A549 (cell line): ENCODE results near the gene CAMTA1. TPM values are rescaled to one million over a fixed set of nuclear protein-coding genes. Genes with fewer than 3 reads are reported as not detected.

Experiments used
- ATAC-seq, 2 experiments: fragments of 200-7000 bp in 1 of 2; fragments of >200 bp in 1 of 2; cut with Nextera tagmentation in 1 of 2; cut with Tn5 transposase in 1 of 2; 3 replicates each; pipeline versions ENCODE4 v1.8.0 to v1.9.1; 2018 to 2020; ENCODE audit warnings: mild to moderate bottlenecking in 1 of 2, moderate library complexity in 1 of 2
- CTCF ChIA-PET: fragments of 300-600 bp; sonication (Branson Sonifier 250); formaldehyde crosslinking; extraction: SDS; loops from one replicate; lab custom pipeline; 2021; ENCODE audit warnings: antibody characterized with exemption, inconsistent platforms; lab: Yijun Ruan, JAX
- POLR2A ChIA-PET: fragments of 350-600 bp; formaldehyde crosslinking; extraction: SDS; loops from one replicate; lab custom pipeline; 2021; ENCODE audit warnings: antibody characterized with exemption, inconsistent platforms; lab: Yijun Ruan, JAX
- DNase-seq, 2 experiments: peaks; one replicate each; pipeline versions ENCODE4 v3.0.0 to v3.0.0-alpha.2; 2011 to 2016; ENCODE audit warnings: low read depth in 1 of 2, low spot score in 1 of 2
- FAIRE-seq: peaks from 2 replicates; lab custom pipeline; 2011; peaks lifted over from hg19 to GRCh38; lab: Jason Lieb, UNC
- H3K27ac ChIP-seq, 2 experiments: fragments of >200 bp; sonication (Bioruptor Twin); formaldehyde crosslinking; 3 replicates each; pipeline ENCODE4 v1.5.1; 2016 to 2017
- H3K4me1 ChIP-seq: fragments of >200 bp; sonication (Bioruptor Twin); formaldehyde crosslinking; 3 replicates; pipeline ENCODE4 v1.6.1; 2016
- H3K4me2 ChIP-seq: fragments of >200 bp; sonication (Bioruptor Twin); formaldehyde crosslinking; 3 replicates; pipeline ENCODE4 v1.6.1; 2016
- H3K4me3 ChIP-seq: fragments of >200 bp; sonication (Bioruptor Twin); formaldehyde crosslinking; 3 replicates; pipeline ENCODE4 v1.5.1; 2016
- H3K9me3 ChIP-seq: fragments of >200 bp; sonication (Bioruptor Twin); formaldehyde crosslinking; 3 replicates; pipeline ENCODE4 v1.6.1; 2016
- CEBPB ChIP-seq, 2 experiments: fragments of >200 bp in 1 of 2; sonication (Bioruptor Twin) in 1 of 2; formaldehyde crosslinking in 1 of 2; IDR thresholded peaks; 2 replicates each; pipeline ENCODE4 v1.6.1; 2012 to 2016
- EHMT2 ChIP-seq: fragments of 200-600 bp; sonication (generic); IDR thresholded peaks from 2 replicates; pipeline ENCODE4 v1.6.1; 2016; ENCODE audit warnings: antibody characterized with exemption, low read depth, mild to moderate bottlenecking, moderate library complexity
- HDAC2 ChIP-seq: fragments of 200-600 bp; sonication (generic); IDR thresholded peaks from 2 replicates; pipeline ENCODE4 v1.6.1; 2016
- HOXB13 ChIP-seq: fragments of 250-450 bp; sonication (Bioruptor Pico); IDR thresholded peaks from 2 replicates; pipeline ENCODE4 v1.5.0; 2020; ENCODE audit warnings: low read depth, mild to moderate bottlenecking, moderate library complexity
- NFE2L2 ChIP-seq: fragments of 150-350 bp; conservative IDR thresholded peaks from 2 replicates; pipeline ENCODE4 v1.6.1; 2014; ENCODE audit warnings: low read length
- NR3C1 ChIP-seq: fragments of >200 bp; sonication (Bioruptor Twin); formaldehyde crosslinking; IDR thresholded peaks from 3 replicates; pipeline ENCODE4 v1.6.1; 2017
- PHF8 ChIP-seq: fragments of 200-600 bp; sonication (generic); IDR thresholded peaks from 2 replicates; pipeline ENCODE4 v1.6.1; 2016; ENCODE audit warnings: low read depth, mild to moderate bottlenecking, antibody characterized with exemption, moderate library complexity, borderline replicate concordance
- POLR2A ChIP-seq: IDR thresholded peaks from 2 replicates; pipeline ENCODE4 v1.6.1; 2012; ENCODE audit warnings: mild to moderate bottlenecking, low read length
- RCOR1 ChIP-seq: fragments of 150-350 bp; IDR thresholded peaks from 2 replicates; pipeline ENCODE4 v1.6.1; 2014; ENCODE audit warnings: antibody characterized with exemption, low read length, low read depth
- RFX5 ChIP-seq: fragments of 450-650 bp; IDR thresholded peaks from 2 replicates; pipeline ENCODE4 v1.7.1; 2014; ENCODE audit warnings: antibody characterized with exemption, mild to moderate bottlenecking, moderate library complexity
- ZC3H11A ChIP-seq: fragments of 450-650 bp; IDR thresholded peaks from 2 replicates; pipeline ENCODE4 v1.6.1; 2014; ENCODE audit warnings: antibody characterized with exemption, mild to moderate bottlenecking
- WGBS: methylation state at CpG from one replicate; pipeline ENCODE4 v1.1.6; 2017; ENCODE audit errors: missing lambda C conversion rate; 5-methylcytosine and 5-hydroxymethylcytosine counted together
- polyA plus RNA-seq, 4 experiments: library from polyadenylated mRNA; depleted of rRNA in 3 of 4; stranded (reverse); fragments of >200 nt; fragmentation: RNase III in 1 of 4; extraction: RNeasy Plus Mini Kit Qiagen cat#74134 plus additional on column Dnase treatment in 1 of 4; gene quantifications; 2 replicates in 3 of 4; 3 replicates in 1 of 4; pipeline ENCODE4 v1.2.3, GENCODE V29; 2011 to 2017
- TF ChIP-seq, protein P1 (sequence below): fragments of 450-650 bp; IDR thresholded peaks from 2 replicates; pipeline ENCODE4 v1.6.1; 2014; ENCODE audit warnings: antibody characterized with exemption
- TF ChIP-seq, protein P2 (sequence below): fragments of 200-600 bp; sonication (generic); IDR thresholded peaks from 2 replicates; pipeline ENCODE4 v1.6.1; 2016; ENCODE audit warnings: antibody characterized with exemption, mild to moderate bottlenecking, moderate library complexity

CAMTA1 gene
- polyA plus RNA-seq, 2 of the 4 experiments (the other 2 are of a cell fraction), result 58.8 to 75.0 TPM

DNA sequence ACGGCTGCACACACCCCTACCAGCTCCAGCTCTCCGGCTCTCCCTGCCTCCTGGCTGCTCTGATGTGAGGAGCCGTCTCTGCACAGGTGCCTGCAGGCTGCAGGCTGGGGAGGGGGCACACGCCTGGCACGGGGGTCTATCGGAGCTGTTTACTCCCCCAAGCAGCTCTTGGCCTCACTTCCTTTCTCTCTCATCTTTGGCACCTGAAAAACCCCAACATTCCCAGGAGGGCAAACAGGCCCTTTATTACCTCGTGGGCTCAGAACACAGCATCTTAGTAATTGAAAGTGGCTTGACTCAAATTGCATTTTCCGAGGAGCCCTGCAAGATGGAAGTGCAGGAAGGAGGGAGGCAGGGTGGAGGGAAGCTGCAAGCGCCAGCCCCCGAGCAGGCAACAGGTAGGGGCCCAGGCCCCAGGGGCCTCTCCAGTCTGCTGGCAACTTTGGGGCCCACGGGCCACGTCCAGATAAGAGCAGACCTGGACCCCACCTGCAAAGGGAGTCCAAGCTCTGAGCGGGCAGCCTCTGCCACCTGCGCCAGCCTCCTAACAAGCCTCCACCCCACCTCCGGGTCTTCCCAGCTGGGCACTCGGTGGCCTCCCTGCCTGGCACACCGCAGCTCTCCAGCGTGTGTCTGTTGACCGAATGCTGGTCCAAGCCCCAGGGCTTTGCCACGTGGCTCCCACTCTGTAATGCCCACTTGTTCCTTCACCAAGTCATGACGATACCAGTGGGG is 722.2 kb downstream of the CAMTA1 start:
- CTCF ChIA-PET, result interaction anchor here (0.9 kb wide), 1 partner anchor 31 kb away, joined by 4 read pairs; no protein-coding TSS in a partner anchor
- no peak for FAIRE-seq

DNA sequence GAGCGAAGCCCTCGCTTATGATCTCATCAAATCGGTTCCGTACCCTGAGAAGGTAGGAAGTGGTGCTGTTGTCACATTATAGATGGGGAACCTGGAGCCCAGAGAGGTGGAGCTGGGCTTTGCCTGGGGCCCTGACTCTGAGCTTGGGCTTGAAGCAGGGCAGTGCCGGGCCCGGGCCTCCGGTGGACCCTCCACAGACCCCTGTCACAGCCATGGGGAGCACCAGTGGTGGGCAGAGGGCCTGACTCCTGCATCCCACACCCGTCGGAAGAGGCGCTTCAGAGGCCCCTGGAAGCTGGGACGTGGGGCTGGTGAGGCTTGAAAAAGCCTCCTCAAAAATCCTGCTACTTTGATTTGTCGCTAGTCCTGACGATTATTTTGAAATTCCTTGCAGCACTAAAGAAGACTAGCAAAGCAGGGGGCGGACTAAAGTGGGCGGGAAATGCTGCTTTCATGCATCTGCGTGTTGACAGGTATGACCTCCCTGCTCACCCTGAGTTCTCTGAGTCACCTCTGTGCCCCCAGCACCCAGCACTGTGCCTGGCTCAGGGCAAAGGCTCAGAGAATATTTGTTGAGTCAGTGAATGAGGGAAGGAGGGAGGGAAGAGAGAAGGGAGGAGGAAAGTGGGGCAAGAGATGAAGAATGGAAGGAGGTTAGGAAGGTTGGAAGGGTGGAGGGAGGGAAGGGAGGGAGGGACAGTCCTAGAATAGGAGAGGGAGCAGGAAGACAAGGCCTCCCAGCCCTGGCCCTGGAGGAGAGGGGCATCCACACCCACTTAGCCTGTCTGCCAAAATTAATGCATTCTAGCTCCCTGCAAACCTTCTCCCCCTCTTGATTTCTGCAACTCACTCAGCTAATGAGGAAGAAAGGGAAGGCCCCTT is 723.0 kb downstream of the CAMTA1 start:
- Histone ChIP-seq H3K4me2 (peak overlapping the region; percentile 25; the same call in 1 of the 3 replicates), H3K4me1 (peaks cover 26% of the 10 kb centered on the region), H3K27ac (peak overlapping the region in 1 of 2 experiments; percentile 70; a peak in 4 of 6 replicates), H3K4me3 (no peak overlapping the region), H3K9me3 (no peaks in the 10 kb centered on the region)
- DNase-seq, result no peak
- no peak for ATAC-seq
- TF ChIP-seq HOXB13 (CRISPR knock-in tag) (no peak), PHF8 (no peak), NFE2L2 (no peak), POLR2A (no peak)
- TF ChIP-seq, protein P1, sequence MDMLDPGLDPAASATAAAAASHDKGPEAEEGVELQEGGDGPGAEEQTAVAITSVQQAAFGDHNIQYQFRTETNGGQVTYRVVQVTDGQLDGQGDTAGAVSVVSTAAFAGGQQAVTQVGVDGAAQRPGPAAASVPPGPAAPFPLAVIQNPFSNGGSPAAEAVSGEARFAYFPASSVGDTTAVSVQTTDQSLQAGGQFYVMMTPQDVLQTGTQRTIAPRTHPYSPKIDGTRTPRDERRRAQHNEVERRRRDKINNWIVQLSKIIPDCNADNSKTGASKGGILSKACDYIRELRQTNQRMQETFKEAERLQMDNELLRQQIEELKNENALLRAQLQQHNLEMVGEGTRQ, result no peak
- ChIA-PET POLR2A (interaction anchor here (0.5 kb wide), 1 partner anchor 198 kb away, joined by 6 read pairs; no protein-coding TSS in a partner anchor), CTCF (interaction anchor here (0.9 kb wide), 1 partner anchor 32 kb away, joined by 4 read pairs; no protein-coding TSS in a partner anchor)
- FAIRE-seq, result no peak
- 83% methylated on average over 11 of the region's 16 CpGs for WGBS

More for the DNA sequence above, 722.2 kb downstream of the CAMTA1 start:
- TF ChIP-seq NR3C1 (no peak), EHMT2 (no peak), RCOR1 (no peak), CEBPB (IDR thresholded peaks at IDR 0.05) (no peak), ZC3H11A (no peak)
- TF ChIP-seq, protein P2, sequence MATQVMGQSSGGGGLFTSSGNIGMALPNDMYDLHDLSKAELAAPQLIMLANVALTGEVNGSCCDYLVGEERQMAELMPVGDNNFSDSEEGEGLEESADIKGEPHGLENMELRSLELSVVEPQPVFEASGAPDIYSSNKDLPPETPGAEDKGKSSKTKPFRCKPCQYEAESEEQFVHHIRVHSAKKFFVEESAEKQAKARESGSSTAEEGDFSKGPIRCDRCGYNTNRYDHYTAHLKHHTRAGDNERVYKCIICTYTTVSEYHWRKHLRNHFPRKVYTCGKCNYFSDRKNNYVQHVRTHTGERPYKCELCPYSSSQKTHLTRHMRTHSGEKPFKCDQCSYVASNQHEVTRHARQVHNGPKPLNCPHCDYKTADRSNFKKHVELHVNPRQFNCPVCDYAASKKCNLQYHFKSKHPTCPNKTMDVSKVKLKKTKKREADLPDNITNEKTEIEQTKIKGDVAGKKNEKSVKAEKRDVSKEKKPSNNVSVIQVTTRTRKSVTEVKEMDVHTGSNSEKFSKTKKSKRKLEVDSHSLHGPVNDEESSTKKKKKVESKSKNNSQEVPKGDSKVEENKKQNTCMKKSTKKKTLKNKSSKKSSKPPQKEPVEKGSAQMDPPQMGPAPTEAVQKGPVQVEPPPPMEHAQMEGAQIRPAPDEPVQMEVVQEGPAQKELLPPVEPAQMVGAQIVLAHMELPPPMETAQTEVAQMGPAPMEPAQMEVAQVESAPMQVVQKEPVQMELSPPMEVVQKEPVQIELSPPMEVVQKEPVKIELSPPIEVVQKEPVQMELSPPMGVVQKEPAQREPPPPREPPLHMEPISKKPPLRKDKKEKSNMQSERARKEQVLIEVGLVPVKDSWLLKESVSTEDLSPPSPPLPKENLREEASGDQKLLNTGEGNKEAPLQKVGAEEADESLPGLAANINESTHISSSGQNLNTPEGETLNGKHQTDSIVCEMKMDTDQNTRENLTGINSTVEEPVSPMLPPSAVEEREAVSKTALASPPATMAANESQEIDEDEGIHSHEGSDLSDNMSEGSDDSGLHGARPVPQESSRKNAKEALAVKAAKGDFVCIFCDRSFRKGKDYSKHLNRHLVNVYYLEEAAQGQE, result no peak
- DNase-seq, result no peak
- H3K9me3 ChIP-seq, result no peaks in the 10 kb centered on the region
- peak overlapping the region in 1 of 2 experiments; percentile 70; a peak in 3 of 6 replicates for H3K27ac ChIP-seq
- no peak for ATAC-seq
- POLR2A ChIA-PET, result interaction anchor here (0.5 kb wide), 1 partner anchor 197 kb away, joined by 6 read pairs; no protein-coding TSS in a partner anchor
- peaks cover 26% of the 10 kb centered on the region for H3K4me1 ChIP-seq
- no peak overlapping the region for H3K4me3 ChIP-seq
- no peak overlapping the region for H3K4me2 ChIP-seq
- 84% methylated on average over 17 of the region's 21 CpGs for WGBS

DNA sequence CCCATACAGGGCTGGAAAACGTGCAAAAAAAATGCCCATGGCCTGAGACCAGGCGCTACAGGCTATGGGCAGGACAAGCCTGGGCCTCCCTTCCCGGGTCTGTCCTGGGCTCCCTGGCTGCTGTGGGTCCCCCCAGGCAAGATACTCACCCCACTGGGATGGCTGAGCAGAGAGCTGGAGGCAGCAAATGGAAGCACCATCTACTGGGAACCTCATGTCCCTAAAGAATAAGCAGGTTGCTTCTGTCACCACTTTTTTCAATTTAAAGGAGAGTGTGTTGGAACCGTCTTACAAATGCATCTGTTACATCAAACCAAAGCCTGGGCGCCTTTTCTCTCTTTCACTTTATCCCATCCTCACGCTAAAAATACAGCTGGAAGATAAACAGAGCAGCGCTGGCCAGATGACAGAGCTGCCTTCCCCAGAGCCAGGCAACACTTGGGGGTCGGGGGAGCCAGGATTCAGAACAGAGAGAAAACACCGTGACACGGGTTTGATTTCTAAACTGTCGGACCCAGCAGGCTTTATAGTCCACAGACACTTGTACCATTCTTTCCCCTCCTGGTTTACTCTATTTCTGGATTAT is 723.8 kb downstream of the CAMTA1 start:
- CTCF ChIA-PET, result no interaction called here
- no peak for ATAC-seq
- Histone ChIP-seq H3K4me1 (peaks cover 26% of the 10 kb centered on the region), H3K9me3 (no peaks in the 10 kb centered on the region), H3K27ac (peak overlapping the region in 1 of 2 experiments; percentile 70; a peak in 4 of 6 replicates), H3K4me2 (no peak overlapping the region), H3K4me3 (no peak overlapping the region)
- POLR2A ChIA-PET, result no interaction called here
- DNase-seq, result no peak
- WGBS, result 81% methylated on average over 11 of the region's 11 CpGs
- TF ChIP-seq RFX5 (no peak), HDAC2 (no peak)
- no peak for FAIRE-seq
